Parathyroid adenoma (tissue), 2 donors: ENCODE data around the gene PADI2.
A peak's percentile ranks its signal among the peaks of the same experiment; 100 is the strongest.

ENCODE experiments used
- H2AFZ ChIP-seq: fragments of 300-600 bp; sonication (generic); one replicate; pipeline ENCODE4 v1.7.0; 2017; ENCODE audit warnings: antibody characterized with exemption, mild to moderate bottlenecking
- H3K27ac ChIP-seq: fragments of 300-600 bp; sonication (generic); one replicate; pipeline ENCODE4 v1.7.0; 2017
- H3K27me3 ChIP-seq: fragments of 300-600 bp; sonication (generic); one replicate; pipeline ENCODE4 v1.7.0; 2017; ENCODE audit warnings: low read length; ENCODE audit not compliant: control insufficient read depth, insufficient read depth
- H3K36me3 ChIP-seq: fragments of 300-600 bp; sonication (generic); one replicate; pipeline ENCODE4 v1.7.0; 2017; ENCODE audit warnings: low read length; ENCODE audit not compliant: control insufficient read depth, insufficient read depth
- H3K4me1 ChIP-seq: fragments of 300-600 bp; sonication (generic); one replicate; pipeline ENCODE4 v1.7.0; 2017; ENCODE audit warnings: control low read depth
- H3K4me2 ChIP-seq: fragments of 300-600 bp; sonication (generic); one replicate; pipeline ENCODE4 v1.7.0; 2017; ENCODE audit warnings: low read length
- H3K4me3 ChIP-seq: fragments of 300-600 bp; sonication (generic); one replicate; pipeline ENCODE4 v1.7.0; 2017; ENCODE audit warnings: low read depth, low read length
- H3K79me2 ChIP-seq: fragments of 300-600 bp; sonication (generic); one replicate; pipeline ENCODE4 v1.7.0; 2017; ENCODE audit warnings: control low read depth
- H3K9ac ChIP-seq: fragments of 300-600 bp; sonication (generic); one replicate; pipeline ENCODE4 v1.7.0; 2017; ENCODE audit warnings: mild to moderate bottlenecking
- H3K9me3 ChIP-seq: fragments of 300-600 bp; sonication (generic); one replicate; pipeline ENCODE4 v1.7.0; 2017; ENCODE audit warnings: low read length; ENCODE audit not compliant: control insufficient read depth
- CTCF ChIP-seq: fragments of 300-600 bp; sonication (generic); IDR thresholded peaks from one replicate; pipeline ENCODE4 v1.7.0; 2017; ENCODE audit warnings: antibody characterized with exemption, mild to moderate bottlenecking
- donor health status: primary hyperparathyroidism.

The PADI2 gene

GRCh38 chr1:17119076-17119772, at the start of gene PADI2:
TSS of gene PADI2 (minus strand) at chr1:17119451. CDS start at chr1:17119371, 80 bp downstream.
- no peak for TF ChIP-seq CTCF
- Histone ChIP-seq H3K4me1 (no peaks in the 10 kb centered on the region), H3K27me3 (no peaks in the 10 kb centered on the region), H3K9me3 (no peaks in the 10 kb centered on the region), H3K9ac (no peak within 1 kb of the TSS), H2AFZ (peak within 1 kb of the TSS; percentile 28), H3K27ac (no peak within 1 kb of the TSS), H3K79me2 (no peaks in the 10 kb centered on the region), H3K4me2 (peak within 1 kb of the TSS; percentile 74), H3K4me3 (no peak within 1 kb of the TSS), H3K36me3 (no peaks in the 10 kb centered on the region)

DNA sequence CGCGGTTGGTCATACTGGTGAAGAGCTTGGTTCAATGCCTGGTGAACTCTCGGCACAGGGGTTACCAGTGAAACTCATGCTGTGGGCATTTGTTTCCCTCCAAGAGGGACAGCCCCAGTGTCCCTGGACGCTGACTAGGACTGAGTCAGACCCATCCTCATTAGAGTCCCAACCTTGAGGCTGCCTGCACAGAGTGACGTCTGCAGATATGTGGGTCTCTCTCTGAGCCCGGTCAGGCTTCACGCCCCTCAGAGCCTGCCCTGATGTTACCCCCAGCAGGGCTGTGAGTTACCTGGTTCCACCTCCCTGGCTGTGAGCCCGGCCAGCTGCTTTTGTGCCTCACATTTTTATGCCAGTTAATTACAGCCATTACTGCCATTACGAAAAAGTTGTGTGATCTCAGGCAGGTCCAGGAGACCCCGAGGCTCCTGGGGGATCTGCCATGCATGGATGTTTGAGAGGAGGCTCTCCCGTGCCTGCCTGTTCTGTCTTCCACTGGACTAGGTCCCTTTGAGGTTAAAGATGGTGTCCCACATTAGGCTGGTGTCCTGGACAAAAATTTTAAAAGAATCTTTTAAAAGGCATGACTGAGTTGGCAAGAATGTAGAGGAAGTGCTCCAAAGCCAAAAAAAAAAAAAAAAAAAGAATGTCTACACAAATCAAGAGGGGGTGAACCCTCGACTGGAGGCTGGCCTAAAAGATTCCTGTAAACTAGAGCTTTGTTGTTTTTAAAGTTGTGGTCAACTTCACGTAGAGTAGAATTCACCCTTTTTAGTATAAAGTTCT, 49.0 kb upstream of the PADI2 start:
- no peak overlapping the region for H2AFZ ChIP-seq
- no peaks in the 10 kb centered on the region for H3K9me3 ChIP-seq
- no peaks in the 10 kb centered on the region for H3K4me1 ChIP-seq
- no peaks in the 10 kb centered on the region for H3K27me3 ChIP-seq
- no peak overlapping the region for H3K9ac ChIP-seq
- no peak overlapping the region for H3K27ac ChIP-seq
- H3K79me2 ChIP-seq = no peaks in the 10 kb centered on the region
- no peaks in the 10 kb centered on the region for H3K36me3 ChIP-seq
- H3K4me2 ChIP-seq = no peak overlapping the region
- H3K4me3 ChIP-seq = no peak overlapping the region
- no peak for TF ChIP-seq CTCF

DNA sequence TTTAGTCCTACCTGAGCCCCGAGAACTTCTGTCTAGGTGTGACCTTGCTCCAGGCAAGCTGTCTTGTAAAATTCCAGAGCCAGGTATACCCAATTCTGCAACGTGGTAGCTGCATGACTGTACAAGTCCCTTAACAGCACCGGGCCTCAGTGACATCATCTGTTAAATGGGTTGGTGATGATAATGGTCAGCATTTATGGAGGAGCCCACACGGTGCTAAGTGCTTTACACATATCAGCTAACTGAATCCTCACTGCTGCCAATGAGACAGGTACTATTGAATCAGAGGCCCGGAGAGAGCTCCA, 48.5 kb upstream of the PADI2 start:
- TF ChIP-seq CTCF = no peak
- no peak overlapping the region for H2AFZ ChIP-seq
- no peak overlapping the region for H3K4me2 ChIP-seq
- no peaks in the 10 kb centered on the region for H3K79me2 ChIP-seq
- H3K36me3 ChIP-seq = no peaks in the 10 kb centered on the region
- H3K27me3 ChIP-seq = no peaks in the 10 kb centered on the region
- no peaks in the 10 kb centered on the region for H3K4me1 ChIP-seq
- H3K9ac ChIP-seq = no peak overlapping the region
- no peak overlapping the region for H3K27ac ChIP-seq
- no peaks in the 10 kb centered on the region for H3K9me3 ChIP-seq
- H3K4me3 ChIP-seq = no peak overlapping the region

DNA sequence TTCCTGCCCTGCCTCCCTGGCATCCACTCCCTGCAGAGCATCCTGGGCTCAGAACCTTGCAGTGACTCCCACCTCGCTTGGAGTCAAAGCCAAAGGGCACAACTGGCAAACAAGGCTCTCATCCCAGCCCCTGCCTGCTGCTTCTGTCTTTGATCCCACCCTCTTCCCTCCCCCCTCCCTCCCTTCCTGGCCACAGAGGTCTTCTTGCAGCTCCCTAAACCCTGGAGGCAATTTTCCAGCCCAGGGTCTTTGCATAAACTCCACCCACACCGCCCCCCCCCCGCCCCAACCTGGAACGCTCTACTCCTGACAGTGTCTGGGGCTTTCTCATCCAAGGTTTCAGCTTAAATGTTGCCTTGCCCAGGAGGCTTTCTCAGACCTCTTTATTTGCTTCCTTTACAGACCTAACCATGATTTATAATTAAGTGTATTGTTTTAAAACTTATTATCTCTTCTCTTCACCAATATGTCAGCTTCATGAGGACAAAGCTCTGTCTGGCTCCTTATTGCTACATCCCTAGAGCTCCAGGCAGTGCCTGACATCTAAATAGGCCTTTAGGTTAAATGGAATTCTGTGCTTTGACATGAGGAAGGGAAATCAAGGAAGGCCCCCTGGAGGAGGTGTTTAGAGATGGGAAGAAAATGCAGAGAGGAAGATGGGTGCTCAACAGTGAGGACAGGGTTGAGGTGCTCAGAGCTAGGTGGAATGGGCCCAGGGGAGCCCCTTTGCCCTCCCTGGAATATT, 48.0 kb upstream of the PADI2 start:
- Histone ChIP-seq H3K4me3 (no peak overlapping the region), H3K9ac (no peak overlapping the region), H3K36me3 (no peaks in the 10 kb centered on the region), H3K4me2 (no peak overlapping the region), H3K27ac (no peak overlapping the region), H3K27me3 (no peaks in the 10 kb centered on the region), H3K79me2 (no peaks in the 10 kb centered on the region), H2AFZ (no peak overlapping the region), H3K4me1 (no peaks in the 10 kb centered on the region), H3K9me3 (no peaks in the 10 kb centered on the region)
- no peak for TF ChIP-seq CTCF
